ENCODE data around the gene KLHL10. TPM values are rescaled to one million over a fixed set of nuclear protein-coding genes. Genes with fewer than 3 reads are reported as not detected.
"Not testable (repeated sequence)": the region's sequence is repeated elsewhere in the genome, so short reads cannot be mapped to it uniquely, and the experiment has no call there.

Gene KLHL10
- total and polyA plus RNA-seq, 4 donors, result 0.08 to 0.12 (median 0.09) TPM; not detected in 1

DNA sequence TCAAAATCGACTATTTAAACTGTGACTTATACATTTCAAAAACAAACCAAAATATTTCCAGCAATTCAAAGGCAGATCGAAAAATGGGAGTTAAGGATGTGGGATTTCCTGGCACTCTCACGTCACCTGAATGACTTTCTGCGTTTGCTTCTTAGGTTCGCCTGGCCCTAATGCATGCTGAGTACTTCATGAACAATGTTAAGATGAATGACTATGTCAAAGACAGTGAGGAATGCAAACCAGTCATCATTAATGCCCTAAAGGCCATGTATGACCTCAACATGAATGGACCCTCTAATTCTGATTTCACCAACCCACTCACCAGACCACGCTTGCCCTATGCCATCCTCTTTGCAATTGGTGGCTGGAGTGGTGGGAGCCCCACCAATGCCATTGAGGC lies 7.3 kb downstream of the KLHL10 start:
- DNase-seq (no peak), ATAC-seq (ENCODE audit: insufficient read depth, low FRiP score) (no peak)
- Histone ChIP-seq H3K4me3 (no peak overlapping the region), H3K9me3 (ENCODE audit: control insufficient read depth in 4 of 4, insufficient read depth in 3 of 4, low read length in 3 of 4) (no peaks in the 10 kb centered on the region), H3K4me1 (ENCODE audit: control insufficient read depth in 5 of 5, insufficient read depth in 5 of 5, low read length in 5 of 5) (peaks cover 0 to 6% (median 0%) of the 10 kb centered on the region in 5 donors), H3K36me3 (ENCODE audit: control insufficient read depth in 4 of 4, insufficient read depth in 4 of 4, low read length in 4 of 4) (peaks cover 0 to 2% (median 0%) of the 10 kb centered on the region in 4 donors), H3K27me3 (ENCODE audit: control insufficient read depth in 3 of 3, insufficient read depth in 3 of 3, low read length in 2 of 3) (no peaks in the 10 kb centered on the region), H3K27ac (ENCODE audit: low read depth in 1 of 2, low read length in 1 of 2) (no peak overlapping the region), H3K9ac (ENCODE audit: insufficient read depth in 1 of 2, low read length in 2 of 2) (no peak overlapping the region)
- TF ChIP-seq, protein P1, sequence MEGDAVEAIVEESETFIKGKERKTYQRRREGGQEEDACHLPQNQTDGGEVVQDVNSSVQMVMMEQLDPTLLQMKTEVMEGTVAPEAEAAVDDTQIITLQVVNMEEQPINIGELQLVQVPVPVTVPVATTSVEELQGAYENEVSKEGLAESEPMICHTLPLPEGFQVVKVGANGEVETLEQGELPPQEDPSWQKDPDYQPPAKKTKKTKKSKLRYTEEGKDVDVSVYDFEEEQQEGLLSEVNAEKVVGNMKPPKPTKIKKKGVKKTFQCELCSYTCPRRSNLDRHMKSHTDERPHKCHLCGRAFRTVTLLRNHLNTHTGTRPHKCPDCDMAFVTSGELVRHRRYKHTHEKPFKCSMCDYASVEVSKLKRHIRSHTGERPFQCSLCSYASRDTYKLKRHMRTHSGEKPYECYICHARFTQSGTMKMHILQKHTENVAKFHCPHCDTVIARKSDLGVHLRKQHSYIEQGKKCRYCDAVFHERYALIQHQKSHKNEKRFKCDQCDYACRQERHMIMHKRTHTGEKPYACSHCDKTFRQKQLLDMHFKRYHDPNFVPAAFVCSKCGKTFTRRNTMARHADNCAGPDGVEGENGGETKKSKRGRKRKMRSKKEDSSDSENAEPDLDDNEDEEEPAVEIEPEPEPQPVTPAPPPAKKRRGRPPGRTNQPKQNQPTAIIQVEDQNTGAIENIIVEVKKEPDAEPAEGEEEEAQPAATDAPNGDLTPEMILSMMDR (IDR thresholded peaks at IDR 0.05; ENCODE audit: control extremely low read depth, extremely low read depth), result no peak
- 93 to 94% methylated on average over 6 of the region's 6 CpGs for WGBS, 2 donors

DNA sequence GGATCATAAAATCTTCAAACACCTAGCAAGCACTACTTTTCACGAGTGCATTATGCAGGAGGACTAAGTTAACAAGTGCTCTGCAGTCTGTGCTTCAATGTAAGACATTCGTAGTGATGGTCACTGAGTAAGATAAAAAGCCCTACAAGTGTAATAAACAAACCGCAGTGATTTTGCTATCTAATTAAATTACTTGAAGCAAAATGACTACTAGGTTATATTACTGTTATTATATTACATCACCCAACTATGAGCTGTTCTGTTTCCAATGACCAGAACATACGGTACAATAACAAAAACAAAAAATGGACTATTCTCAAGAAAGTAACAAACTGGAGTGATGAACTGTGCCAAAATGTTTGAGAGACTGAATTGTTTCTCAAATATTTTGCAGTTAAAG lies 11.2 kb downstream of the KLHL10 start:
- TF ChIP-seq, protein P1 (IDR thresholded peaks at IDR 0.05; ENCODE audit: control extremely low read depth, extremely low read depth), result no peak
- Histone ChIP-seq H3K4me1 (ENCODE audit: control insufficient read depth in 5 of 5, insufficient read depth in 5 of 5, low read length in 5 of 5) (peaks cover 0 to 10% (median 5%) of the 10 kb centered on the region in 5 donors), H3K9ac (ENCODE audit: insufficient read depth in 1 of 2, low read length in 2 of 2) (no peak overlapping the region), H3K27ac (ENCODE audit: low read depth in 1 of 2, low read length in 1 of 2) (no peak overlapping the region), H3K9me3 (ENCODE audit: control insufficient read depth in 4 of 4, insufficient read depth in 3 of 4, low read length in 3 of 4) (no peaks in the 10 kb centered on the region), H3K36me3 (ENCODE audit: control insufficient read depth in 4 of 4, insufficient read depth in 4 of 4, low read length in 4 of 4) (peaks cover 0 to 6% (median 4%) of the 10 kb centered on the region in 4 donors), H3K27me3 (ENCODE audit: control insufficient read depth in 3 of 3, insufficient read depth in 3 of 3, low read length in 2 of 3) (no peaks in the 10 kb centered on the region), H3K4me3 (no peak overlapping the region)
- DNase-seq (no peak), ATAC-seq (ENCODE audit: insufficient read depth, low FRiP score) (no peak)
- WGBS, 2 donors, result 74 to 86% methylated on average over 4 of the region's 4 CpGs

DNA sequence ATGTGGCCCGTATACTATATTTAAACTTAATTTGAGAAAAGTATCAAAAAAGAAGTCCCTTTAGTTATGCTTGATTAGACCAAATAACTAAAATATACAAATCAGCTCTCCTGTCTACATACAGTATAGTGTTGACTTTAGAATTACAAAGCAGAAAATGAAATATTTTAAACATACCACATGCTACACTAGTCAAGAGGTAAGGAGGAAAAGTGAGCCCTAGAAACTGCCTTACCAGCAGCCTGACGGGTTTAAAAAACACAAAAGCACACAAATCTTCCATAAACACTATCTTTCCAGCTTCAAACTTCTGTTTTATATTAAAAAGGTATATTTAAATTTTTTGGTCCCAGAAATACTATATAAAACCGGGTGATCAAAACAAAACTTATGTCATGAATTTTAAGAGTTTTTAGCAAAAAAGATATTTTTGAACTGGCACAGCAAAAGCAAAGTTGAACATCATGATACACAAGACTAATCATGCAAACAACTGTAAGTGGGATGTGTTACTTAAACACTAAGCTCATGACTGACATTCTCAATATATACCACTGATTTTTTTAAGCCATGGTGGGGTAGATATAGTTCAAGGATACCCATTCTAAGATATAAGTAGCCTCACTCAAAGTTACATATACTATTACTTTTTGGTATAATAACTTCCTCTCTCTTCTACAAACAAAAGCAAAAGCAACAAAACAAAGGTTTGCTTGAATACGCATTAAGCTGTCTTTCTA lies 11.8 kb downstream of the KLHL10 start:
- TF ChIP-seq, protein P1 (IDR thresholded peaks at IDR 0.05; ENCODE audit: control extremely low read depth, extremely low read depth), result no peak
- H3K9ac ChIP-seq (ENCODE audit: insufficient read depth in 1 of 2, low read length in 2 of 2), result no peak overlapping the region
- H3K4me1 ChIP-seq (ENCODE audit: control insufficient read depth in 5 of 5, insufficient read depth in 5 of 5, low read length in 5 of 5), result peaks cover 0 to 10% (median 5%) of the 10 kb centered on the region in 5 donors
- H3K27me3 ChIP-seq (ENCODE audit: control insufficient read depth in 3 of 3, insufficient read depth in 3 of 3, low read length in 2 of 3), result no peaks in the 10 kb centered on the region
- no peak overlapping the region for H3K4me3 ChIP-seq
- peaks cover 1 to 12% (median 9%) of the 10 kb centered on the region in 4 donors for H3K36me3 ChIP-seq (ENCODE audit: control insufficient read depth in 4 of 4, insufficient read depth in 4 of 4, low read length in 4 of 4)
- DNase-seq, result no peak
- ATAC-seq (ENCODE audit: insufficient read depth, low FRiP score), result no peak
- H3K9me3 ChIP-seq (ENCODE audit: control insufficient read depth in 4 of 4, insufficient read depth in 3 of 4, low read length in 3 of 4), result no peaks in the 10 kb centered on the region
- 81 to 88% methylated on average over 4 of the region's 4 CpGs for WGBS, 2 donors
- no peak overlapping the region for H3K27ac ChIP-seq (ENCODE audit: low read depth in 1 of 2, low read length in 1 of 2)

DNA sequence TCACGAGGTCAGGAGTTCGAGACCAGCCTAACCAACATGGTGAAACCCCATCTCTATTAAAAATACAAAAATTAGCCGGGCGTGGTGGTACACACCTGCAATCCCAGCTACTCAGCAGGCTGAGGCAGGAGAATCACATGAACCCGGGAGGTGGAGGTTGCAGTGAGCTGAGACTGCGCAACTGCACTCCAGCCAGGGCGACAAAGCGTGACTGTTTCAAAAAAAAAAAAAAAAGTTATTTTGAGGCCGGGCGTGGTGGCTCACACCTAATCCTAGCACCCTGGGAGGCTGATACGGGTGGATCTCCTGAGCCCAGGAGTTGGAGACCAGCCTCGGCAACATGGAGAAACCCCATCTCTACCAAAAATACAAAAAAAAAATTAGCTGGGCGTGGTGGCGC lies 13.8 kb downstream of the KLHL10 start:
- peaks cover 0 to 10% (median 5%) of the 10 kb centered on the region in 5 donors for H3K4me1 ChIP-seq (ENCODE audit: control insufficient read depth in 5 of 5, insufficient read depth in 5 of 5, low read length in 5 of 5)
- not testable (repeated sequence) for ATAC-seq (ENCODE audit: insufficient read depth, low FRiP score)

More for the DNA sequence above, 13.8 kb downstream of the KLHL10 start:
- not testable (repeated sequence) for H3K9me3 ChIP-seq (ENCODE audit: control insufficient read depth in 4 of 4, insufficient read depth in 3 of 4, low read length in 3 of 4); DNase-seq; H3K9ac ChIP-seq (ENCODE audit: insufficient read depth in 1 of 2, low read length in 2 of 2); H3K27ac ChIP-seq (ENCODE audit: low read depth in 1 of 2, low read length in 1 of 2); H3K27me3 ChIP-seq (ENCODE audit: control insufficient read depth in 3 of 3, insufficient read depth in 3 of 3, low read length in 2 of 3); H3K4me3 ChIP-seq
- WGBS, 2 donors, result 97 to 98% methylated on average over 14 of the region's 14 CpGs
- H3K36me3 ChIP-seq (ENCODE audit: control insufficient read depth in 4 of 4, insufficient read depth in 4 of 4, low read length in 4 of 4), result peaks cover 5 to 16% (median 13%) of the 10 kb centered on the region in 4 donors
